H4 (cell line): ENCODE results near the gene SPATA21. TPM values are rescaled to one million over a fixed set of nuclear protein-coding genes. Genes with fewer than 3 reads are reported as not detected.

ENCODE experiments used
- DNase-seq: peaks from one replicate; pipeline ENCODE4 v3.0.0-alpha.2; 2015; ENCODE audit warnings: low spot score
- total RNA-seq: library from RNA; depleted of rRNA; stranded (reverse); fragments of >200 nt; shearing (Covaris generic); gene quantifications from 2 replicates; pipeline ENCODE4 v1.2.3, GENCODE V29; 2014

SPATA21 gene
- total RNA-seq, 1 experiment from 2014 or later: not detected

DNA sequence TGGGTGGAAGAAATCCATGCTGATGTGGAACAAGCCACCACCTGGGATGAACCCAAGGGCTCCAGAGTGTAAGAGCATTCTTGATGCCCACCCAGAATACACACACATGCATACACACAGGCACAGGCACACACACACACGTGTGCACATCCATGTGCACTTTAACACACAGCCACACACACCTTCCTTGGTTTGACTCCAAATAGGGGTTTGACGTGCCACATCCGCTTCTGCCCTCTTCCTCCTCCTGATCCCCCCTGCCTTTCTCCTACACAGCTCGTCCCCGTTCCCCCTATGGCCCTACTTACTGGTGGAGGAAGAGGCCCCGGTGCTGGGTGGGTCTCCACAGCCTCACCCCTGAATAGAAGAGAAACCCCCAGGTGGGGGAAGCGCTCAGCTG is 16.0 kb downstream of the SPATA21 start:
- DNase-seq: no peak

DNA sequence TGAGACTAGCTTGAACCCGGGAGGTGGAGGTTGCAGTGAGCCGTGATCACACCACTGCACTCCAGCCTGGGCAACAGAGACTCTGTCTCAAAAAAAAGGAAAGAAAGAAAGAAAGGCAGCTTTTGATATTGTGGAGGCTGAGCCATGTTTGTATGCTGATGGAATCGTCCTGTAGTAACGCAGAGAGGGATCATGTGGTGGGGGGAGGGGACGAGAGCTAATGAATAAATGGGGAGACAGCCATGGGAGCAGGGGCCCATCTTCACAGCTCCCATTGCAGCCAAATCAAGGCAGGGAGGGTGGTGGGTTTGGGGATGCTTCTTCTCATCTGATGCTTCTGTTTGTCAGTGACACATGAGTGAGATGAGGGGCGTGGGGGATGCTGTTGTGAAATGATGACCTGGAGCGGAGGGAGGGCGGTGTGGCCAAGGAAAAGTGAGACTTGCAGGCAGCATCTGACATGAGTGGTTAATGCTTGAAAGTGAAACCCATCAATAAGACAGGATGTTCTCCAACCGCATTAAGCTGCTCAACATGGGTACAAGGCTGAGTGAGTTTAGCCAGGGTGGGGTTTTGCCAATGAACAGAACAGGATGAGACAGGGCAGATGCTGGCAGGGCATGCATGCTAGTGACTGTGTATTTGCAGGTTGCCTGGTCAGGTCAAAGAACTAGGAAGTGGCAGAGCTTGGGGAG is 16.7 kb downstream of the SPATA21 start:
- no peak for DNase-seq

DNA sequence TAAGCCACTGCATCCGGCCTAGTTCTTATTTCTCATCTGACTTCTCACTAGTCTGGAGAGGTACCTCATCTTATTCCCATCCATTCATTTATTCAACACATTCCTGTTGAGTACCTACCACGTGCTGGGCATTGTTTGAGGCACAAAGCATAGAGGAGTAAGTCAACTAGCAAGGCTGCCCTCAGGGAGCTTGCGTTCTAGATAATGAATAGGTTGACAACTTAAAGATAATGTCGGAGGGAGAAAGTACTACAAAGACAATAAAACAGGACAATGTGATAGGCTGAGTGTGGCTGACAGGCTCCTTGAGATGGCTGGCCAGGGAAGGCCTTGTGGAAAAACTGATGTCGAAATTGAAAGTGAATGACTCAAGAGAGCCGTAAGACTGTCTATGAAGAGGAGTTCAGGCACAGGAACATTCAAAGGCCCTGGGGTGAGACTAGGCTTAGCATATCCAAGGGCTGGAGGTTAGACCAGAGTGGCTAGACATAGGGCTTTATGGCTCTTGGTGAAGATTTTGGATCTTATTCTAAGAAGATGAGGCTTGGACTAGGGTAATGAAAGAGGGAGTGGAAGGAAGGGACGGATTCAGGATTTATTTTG is 18.3 kb downstream of the SPATA21 start:
- DNase-seq: no peak

DNA sequence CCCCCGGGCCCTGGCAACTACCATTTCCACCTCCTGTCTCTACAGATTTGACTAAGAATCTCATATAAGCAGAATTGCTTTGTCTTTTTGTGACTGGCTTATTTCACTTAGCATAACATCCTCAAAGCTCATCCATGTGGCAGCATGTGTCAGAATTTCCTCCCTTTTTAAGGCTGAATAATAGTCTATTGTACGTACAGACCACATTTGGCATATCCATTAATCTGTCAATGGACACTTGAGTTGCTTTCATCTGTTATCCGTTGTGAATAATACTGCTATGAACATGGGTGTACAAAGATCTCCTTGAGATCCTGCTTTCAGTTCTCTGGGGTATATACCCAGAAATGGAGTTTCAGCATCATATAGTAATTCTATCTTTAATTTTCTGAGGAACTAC is 24.0 kb downstream of the SPATA21 start:
- no peak for DNase-seq

DNA sequence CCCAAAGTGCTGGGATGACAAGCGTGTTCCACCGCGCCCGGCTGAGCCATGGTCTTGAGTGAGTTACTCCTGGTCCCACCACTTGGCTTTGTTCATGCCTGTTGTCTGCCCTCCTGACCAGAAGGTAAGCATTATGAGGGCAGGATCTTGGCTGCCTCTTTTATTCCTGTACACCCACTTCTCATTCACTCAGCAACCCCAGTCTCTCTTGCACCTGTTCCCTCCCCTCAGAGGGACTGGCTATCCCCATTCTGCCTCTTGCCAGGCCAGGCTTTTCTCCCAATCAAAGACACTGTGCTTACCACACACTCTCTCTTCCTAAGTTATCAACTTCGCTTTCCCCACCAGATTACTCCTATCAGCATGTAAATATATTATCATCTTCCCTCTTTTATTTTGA is 26.4 kb downstream of the SPATA21 start:
- no peak for DNase-seq

DNA sequence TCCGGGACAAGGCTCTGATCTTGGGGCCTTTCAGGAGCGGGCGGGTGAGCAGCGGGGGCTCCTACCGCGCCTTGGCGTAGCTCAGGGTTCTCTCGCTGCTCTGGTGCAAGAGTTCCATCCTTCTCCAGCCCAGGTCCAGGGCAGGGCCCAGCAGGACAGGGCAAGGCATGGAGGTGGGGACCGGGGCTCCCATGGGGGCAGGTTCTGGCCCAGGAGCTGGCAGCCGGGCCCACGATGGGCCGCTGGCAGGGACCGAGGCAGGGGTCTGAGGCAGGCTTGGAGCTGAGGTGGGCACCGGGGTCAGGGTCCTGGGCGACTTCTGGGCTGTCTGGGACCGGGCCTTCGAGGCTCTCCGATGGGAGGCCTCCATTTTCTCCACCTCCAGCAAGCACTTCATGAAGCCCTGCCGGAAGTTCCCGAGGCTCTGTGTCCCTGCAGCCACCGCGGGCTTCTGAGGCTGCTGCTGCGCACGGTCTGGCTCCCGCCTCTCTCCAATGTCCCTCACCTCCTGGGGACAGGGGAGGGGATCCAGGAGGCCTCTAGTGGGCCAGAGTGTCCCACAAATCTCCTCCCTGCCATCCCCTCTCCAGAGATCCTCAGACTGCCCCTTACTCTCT is 27.6 kb downstream of the SPATA21 start:
- no peak for DNase-seq

DNA sequence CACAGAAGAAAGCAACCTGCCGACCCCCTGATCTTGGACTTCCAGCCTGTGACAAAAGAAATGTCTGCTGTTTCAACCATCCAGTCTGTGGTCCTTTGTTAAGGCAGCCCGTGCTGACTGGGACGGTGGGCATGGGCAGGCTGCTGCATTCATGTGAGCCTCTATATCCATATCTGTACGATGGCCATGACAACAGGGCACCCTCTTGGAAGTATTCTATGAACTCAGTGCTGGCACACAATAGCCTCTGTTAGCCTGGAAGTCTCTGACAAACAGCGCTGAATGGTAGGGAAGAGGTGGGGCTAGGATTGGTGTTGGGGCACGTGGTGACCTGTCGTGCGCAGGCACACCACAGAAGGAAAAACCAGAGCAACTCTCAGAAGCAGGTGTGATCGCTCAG is 30.4 kb downstream of the SPATA21 start:
- no peak for DNase-seq

DNA sequence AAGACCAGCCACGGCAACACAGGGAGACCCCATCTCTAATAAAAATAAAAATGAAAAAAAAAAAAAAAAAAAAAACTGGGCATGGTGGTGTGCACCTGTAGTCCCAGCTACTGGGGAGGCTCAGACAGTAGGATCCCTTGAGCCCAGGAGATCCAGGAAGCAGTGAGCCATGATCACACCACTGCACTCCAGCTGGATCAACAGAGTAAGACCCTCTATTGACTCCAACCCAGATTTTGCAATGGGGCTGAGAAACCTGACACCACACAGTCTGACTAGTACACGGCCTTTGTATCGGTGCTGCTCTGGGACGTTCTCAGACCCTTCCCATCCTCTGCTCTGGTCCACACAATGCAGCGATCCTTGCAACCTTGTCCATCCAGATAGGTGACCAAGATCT is 31.8 kb downstream of the SPATA21 start:
- no peak for DNase-seq

DNA sequence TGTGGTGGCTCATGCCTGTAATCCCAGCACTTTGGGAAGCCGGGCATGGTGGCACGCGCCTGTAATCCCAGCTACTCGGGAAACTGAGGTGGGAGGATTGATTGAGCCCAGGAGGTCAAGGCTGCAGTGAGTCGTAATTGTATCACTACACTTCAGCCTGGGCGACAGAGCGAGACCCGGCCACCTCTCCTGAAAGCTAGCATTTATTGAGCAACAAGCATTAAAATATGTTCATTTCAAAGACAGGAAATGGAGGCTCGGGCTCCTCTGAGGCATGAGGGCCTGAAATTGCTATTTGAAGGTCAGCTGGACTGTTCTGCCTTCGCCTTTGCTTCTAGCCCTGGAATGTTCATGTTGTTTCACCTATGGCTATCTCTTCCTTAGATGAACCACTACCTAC is 34.5 kb downstream of the SPATA21 start:
- DNase-seq: no peak

DNA sequence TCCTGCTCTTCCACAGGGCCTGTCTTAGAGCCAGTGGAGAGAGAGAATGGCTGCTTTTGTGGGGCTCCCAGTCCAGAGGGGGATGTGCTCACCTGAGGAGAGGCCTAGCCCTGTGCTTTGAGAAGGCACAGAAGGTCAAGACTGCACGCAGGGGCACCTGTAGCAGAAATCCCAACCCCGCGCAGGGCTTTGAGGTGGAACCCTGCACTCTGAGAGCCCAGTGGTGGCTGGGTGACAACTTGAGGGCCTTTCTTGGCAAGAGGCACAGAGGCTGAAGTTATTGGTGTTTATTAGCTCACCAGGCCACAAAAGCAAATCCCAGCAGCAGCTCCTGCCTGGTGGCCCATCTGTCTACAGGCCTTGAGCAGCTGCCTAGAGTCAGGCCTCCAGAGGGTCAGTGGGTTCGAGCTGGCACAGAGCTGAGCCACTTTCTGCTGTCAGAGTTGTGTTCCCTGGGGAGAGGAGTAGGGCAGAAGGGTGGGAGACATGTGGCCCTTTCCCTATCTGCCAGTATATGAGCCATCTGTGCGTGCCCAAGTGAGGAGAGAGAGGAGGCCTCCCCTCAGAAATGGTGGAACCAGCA is 38.8 kb downstream of the SPATA21 start:
- no peak for DNase-seq

DNA sequence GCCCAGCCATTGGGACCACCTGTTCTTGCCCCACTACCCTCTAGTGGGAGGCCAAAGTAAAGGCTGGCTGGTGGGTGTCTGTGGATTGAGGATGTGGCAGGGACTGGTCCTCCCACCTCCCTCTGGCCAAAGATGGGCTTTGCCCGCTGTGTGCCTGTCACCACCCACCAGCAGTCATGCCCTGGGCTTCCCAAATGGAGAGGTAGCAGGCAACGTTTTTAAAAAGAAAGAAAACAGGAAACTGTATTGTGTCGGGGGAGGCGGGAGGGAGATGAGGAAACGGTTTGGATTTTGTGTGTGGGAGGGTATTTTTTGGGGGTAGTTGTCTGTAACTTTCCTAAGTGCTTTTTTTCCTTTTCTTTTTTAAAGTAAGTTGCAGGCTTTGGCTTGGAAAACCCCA is 40.1 kb downstream of the SPATA21 start:
- no peak for DNase-seq

DNA sequence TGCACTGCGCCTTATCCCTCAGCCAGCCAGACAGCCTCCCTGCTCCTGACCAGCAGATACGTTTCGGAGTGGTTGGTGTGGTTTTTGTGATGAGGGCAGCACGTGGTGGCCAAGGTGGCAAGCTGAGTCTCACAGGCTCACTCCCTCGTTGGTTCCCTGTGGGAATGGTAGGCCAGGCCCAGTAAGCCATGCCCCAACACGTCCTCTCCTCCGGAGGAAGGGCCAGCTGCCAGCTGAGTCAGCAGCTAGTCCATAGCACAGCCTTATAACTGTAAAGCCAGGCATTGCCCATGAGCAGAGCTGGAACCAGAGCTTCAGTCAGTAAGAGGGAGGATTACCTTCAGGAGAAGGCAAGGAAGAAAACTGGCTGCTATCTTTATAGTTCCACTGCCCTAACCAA is 40.6 kb downstream of the SPATA21 start:
- no peak for DNase-seq

DNA sequence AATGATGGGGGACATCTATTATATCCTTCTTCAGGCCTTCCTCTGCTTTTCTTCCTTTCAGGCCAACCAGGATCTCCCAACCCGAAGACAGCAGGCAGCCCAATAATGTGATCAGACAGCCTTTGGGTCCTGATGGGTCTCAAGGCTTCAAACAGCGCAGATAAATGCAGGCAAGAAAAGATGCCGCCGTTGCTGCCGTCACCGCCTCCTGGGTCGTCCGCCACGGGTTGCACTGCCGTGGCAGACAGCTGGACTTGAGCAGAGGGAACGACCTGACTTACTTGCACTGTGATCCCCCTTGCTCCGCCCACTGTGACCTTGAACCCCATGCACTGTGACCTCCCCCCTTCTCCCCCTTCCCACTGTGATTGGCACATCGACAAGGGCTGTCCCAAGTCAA is 42.2 kb downstream of the SPATA21 start:
- no peak for DNase-seq

DNA sequence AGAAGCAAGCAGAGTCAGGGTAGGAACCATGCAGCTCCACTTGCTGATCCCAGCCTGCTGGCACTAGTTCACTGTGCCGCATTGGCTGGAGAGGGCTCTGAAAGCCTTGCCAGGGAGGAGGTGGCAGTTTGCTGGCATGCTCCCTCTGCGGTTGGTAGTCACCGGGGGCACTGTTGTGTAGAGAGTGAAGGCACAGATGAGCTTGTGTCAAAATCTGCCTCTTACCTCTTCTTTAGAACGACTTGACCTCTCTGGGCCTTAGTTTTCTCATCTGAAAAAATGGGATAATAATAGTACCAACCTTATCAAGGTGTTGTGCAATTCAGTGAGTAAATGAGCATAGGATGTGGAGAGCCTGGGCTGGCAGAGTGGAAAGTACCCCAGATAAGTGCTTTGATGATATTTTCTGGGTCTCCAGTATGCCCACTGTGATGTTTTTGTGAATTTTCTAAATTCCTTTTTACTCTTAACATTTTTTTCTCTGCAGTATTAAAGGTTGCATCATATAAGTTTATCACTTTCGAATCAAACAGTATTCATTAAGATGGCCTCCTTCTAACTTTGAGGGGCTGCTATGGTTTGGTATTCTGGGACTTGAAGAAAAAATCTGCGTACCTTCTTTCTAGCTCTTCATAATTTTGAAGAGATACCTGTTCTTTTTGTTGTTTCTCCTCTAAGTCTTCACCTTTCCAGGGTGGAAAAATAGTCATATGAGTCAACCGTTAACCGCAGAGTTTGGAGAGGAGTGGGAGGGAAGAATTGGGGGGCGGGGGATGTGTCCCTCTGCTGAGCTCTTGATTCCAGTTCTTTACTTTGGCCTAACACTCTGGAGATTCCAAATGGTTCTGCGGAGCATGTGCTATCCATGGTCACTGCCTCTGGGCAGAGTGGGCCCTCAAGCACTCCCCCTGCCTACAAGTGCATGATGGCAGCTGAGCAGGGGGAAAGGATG is 43.4 kb downstream of the SPATA21 start:
- DNase-seq: no peak

DNA sequence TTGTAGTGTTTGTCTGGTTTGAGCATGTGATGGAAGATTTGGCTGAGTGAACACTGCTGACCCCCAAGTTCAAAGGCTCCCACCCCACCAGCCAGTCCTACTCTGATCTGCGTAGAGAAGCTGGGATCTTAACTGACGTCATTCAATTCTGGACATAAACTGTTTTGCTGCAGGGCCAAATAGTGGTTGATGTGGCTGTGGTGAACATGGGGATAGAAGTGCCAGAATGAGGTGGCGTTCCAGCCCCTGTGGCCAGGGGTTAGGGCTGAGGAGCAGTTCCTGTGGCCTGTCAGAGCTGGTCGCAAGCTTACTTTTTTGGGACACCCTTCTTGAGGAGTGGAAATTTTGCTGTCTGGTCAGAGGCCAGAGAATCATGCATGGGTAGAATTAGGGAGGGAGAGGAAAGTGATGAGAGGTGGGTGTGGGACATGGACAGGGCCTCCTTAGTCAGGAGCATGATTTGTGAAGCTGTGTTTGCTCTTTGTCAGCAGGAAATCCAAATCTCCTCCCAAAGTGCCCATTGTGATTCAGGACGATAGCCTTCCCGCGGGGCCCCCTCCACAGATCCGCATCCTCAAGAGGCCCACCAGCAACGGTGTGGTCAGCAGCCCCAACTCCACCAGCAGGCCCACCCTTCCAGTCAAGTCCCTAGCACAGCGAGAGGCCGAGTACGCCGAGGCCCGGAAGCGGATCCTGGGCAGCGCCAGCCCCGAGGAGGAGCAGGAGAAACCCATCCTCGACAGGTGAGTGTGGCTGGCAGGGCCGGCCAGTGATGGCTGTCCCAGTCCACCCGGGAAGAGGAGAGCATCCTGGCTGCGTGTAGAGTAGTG is 44.3 kb downstream of the SPATA21 start:
- no peak for DNase-seq

DNA sequence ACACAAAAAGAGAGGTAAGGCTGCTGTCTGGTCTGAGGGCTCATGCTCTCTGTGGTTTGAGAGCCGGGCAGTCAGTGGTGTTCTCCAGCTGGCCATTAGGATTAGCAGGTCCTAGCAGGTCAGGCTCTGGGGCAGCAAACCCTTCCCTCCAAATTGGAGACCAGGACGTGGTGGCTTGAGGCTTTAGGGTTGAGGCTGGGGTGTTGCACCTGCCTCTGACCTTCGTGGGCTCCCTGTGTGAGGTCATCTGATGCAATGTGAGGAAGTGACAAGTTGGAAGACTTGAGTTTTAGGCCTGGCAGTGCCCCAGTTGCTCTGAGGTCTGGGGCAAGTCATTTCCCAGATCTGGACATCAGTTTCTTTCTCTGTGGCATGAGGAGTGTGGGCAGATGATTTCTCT is 45.8 kb downstream of the SPATA21 start:
- DNase-seq: no peak

DNA sequence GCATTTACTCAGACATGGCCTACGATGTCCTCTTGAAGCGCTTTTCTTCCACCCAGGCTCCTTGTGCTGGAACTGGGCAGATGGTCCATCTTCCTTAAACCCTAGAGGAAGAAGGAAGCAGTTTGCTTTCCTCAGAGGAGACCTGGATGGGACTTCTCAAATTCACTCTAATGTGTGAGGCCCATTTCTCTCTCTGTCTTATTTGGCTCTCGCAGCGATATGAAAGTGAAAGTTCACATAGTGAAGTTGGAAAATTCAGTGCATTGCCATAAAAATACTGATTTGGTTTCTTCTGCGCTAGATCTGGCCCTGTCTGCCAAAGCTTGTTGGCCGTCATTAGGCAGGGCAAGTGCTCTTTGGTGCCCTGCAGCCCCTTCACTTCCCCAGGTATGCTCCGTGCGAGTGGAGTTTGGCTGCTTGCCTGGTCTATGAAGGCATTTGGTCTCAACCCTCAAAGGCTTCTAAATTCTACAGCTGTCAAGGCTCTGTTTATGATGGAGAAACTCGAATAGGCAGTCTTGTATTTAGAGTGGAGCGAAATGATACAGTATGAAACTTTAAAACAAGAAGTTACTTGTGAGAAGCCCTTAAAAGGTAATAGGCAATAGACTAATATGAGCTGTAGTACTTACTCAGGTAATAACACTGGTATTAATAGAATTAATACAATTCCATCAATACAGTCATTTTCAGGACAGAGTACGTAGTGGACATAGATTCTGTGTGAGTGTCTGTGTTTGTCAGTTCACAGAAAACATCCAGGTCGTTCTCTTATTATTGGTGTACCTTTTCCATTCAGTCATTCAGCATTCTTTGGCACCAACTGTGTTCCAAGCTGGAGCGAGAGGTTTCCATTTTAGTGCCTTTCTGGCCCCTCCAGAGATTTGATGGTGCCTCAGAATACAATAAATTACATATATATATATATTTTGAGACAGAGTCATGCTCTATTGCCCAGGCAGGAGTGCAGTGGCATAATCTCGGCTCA is 49.7 kb downstream of the SPATA21 start:
- no peak for DNase-seq

DNA sequence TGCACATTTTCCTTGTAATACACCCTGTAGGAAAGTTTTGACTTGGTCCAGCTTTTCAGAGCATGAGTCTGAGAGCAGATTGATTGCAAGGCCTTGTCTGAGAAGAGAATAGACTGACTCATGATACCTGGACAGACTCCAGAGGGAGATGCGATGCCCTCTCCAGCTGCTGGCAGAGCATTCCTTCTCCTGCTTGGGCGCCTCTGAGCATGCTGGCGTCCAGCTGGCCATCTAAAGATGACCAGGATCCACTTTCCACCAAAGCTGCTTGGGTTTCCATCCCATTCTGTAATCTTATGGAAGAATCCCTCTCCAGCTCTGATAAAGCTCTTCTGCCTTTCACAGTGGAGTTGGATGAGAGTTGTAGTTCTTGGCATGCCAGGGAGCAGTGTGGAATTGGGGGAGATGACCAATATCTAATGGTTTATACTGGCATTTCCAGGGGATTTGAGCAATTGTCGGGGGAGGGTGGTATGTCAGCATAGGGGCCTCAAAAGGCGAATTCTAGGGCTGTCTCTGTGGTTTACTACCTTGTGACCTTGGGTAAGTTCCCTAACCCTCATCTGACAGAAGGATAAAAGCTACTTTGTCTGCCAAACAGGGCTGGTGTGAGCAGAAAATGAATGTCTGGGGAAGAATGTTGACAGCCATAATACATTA is 50.6 kb downstream of the SPATA21 start:
- peak; percentile 79 for DNase-seq
